Measurements from ENCODE around the gene C17orf107. TPM values are rescaled to one million over a fixed set of nuclear protein-coding genes. Genes with fewer than 3 reads are reported as not detected.

C17orf107 gene
- total RNA-seq, 1 experiment from 2014 or later: 1.7 TPM

DNA sequence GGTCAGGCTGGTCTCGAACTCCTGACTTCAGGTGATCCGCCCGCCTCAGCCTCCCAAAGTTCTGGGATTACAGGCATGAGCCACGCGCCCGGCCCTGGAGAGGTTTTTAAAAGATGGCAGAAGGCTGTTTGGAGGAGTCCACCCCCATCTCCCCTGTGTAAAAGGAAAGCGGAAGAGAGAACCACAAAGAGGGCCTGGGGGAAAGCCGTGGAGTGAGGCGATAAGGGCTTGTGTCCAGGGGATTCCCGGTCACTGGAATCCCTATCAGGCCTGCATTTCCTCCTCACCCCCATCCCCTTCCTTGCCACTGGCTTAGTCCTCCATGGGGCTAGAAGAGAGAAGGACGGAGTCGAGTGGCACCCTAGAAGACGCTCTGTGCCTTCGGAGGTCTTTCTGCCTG is 32.6 kb downstream of the C17orf107 start, which contains the start of gene GP1BA:
GP1BA (plus strand) TSS at position 315 of the 400 bp plus-strand sequence. CDS start 328 bp downstream, outside the sequence.
- no TSS peak for BruUV-seq (replicated peaks)
- Histone ChIP-seq H3K4me1 (ENCODE audit: control insufficient read depth in 1 of 2, insufficient read depth in 2 of 2, low read length in 2 of 2) (peaks cover 8 to 9% of the 10 kb centered on the region in 2 experiments), H3K4me2 (ENCODE audit: low read length) (no peak within 1 kb of the TSS), H3K9me3 (ENCODE audit: control insufficient read depth in 1 of 2, insufficient read depth in 1 of 2, low read depth in 1 of 2, low read length in 2 of 2) (no peaks in the 10 kb centered on the region), H3K9ac (ENCODE audit: low read length) (no peak within 1 kb of the TSS), H3K9me2 (ENCODE audit: insufficient read depth) (no peaks in the 10 kb centered on the region), H4K20me1 (ENCODE audit: insufficient read depth) (no peaks in the 10 kb centered on the region), H2AFZ (ENCODE audit: low read depth, low read length, poor library complexity, severe bottlenecking) (no peak within 1 kb of the TSS), H3K27me3 (ENCODE audit: insufficient read depth, low read length) (no peaks in the 10 kb centered on the region), H3K4me3 (replicated peaks in 1 of 2; ENCODE audit: low read depth in 1 of 2, low read length in 2 of 2) (no peak within 1 kb of the TSS), H3K36me3 (ENCODE audit: control insufficient read depth in 1 of 2, insufficient read depth in 2 of 2, low read length in 2 of 2) (peaks cover 0 to 3% of the 10 kb centered on the region in 2 experiments; a peak in 1 of 4 replicates), H3K27ac (ENCODE audit: low read depth, low read length) (no peak within 1 kb of the TSS), H3K79me2 (ENCODE audit: insufficient read depth, low read length) (no peaks in the 10 kb centered on the region; the same call in 1 of the 2 replicates)
- intact Hi-C loops (cut with micrococcal nuclease): no loop called here
- ChIA-PET RAD21 (ENCODE audit: low non-redundant PET in 1 of 2, low total read pairs in 2 of 2, uncharacterized antibody in 2 of 2, unreplicated experiment in 2 of 2) (no interaction called here), CTCF (no interaction called here), POLR2A (no interaction called here)
- DNase-seq (ENCODE audit: low read depth, low spot score): no peak
- TF ChIP-seq, protein P1, sequence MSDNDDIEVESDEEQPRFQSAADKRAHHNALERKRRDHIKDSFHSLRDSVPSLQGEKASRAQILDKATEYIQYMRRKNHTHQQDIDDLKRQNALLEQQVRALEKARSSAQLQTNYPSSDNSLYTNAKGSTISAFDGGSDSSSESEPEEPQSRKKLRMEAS (IDR thresholded peaks at IDR 0.05): no peak
- TF ChIP-seq, protein P2, sequence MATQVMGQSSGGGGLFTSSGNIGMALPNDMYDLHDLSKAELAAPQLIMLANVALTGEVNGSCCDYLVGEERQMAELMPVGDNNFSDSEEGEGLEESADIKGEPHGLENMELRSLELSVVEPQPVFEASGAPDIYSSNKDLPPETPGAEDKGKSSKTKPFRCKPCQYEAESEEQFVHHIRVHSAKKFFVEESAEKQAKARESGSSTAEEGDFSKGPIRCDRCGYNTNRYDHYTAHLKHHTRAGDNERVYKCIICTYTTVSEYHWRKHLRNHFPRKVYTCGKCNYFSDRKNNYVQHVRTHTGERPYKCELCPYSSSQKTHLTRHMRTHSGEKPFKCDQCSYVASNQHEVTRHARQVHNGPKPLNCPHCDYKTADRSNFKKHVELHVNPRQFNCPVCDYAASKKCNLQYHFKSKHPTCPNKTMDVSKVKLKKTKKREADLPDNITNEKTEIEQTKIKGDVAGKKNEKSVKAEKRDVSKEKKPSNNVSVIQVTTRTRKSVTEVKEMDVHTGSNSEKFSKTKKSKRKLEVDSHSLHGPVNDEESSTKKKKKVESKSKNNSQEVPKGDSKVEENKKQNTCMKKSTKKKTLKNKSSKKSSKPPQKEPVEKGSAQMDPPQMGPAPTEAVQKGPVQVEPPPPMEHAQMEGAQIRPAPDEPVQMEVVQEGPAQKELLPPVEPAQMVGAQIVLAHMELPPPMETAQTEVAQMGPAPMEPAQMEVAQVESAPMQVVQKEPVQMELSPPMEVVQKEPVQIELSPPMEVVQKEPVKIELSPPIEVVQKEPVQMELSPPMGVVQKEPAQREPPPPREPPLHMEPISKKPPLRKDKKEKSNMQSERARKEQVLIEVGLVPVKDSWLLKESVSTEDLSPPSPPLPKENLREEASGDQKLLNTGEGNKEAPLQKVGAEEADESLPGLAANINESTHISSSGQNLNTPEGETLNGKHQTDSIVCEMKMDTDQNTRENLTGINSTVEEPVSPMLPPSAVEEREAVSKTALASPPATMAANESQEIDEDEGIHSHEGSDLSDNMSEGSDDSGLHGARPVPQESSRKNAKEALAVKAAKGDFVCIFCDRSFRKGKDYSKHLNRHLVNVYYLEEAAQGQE (IDR thresholded peaks at IDR 0.05; ENCODE audit: low read depth): no peak
- TF ChIP-seq SP1 (IDR thresholded peaks at IDR 0.05; ENCODE audit: low read depth) (no peak), ZFX (IDR thresholded peaks at IDR 0.05) (no peak), YY1 (IDR thresholded peaks at IDR 0.05; ENCODE audit: extremely low read depth, insufficient replicate concordance, low read depth, low read length) (no peak), POLR2AphosphoS5 (IDR thresholded peaks at IDR 0.05; ENCODE audit: low read depth, low read length) (no peak), TCF7L2 (IDR thresholded peaks at IDR 0.05; ENCODE audit: borderline replicate concordance, extremely low read depth, insufficient read depth, insufficient read length) (no peak), JUND (IDR thresholded peaks at IDR 0.05) (no peak), CEBPB (IDR thresholded peaks at IDR 0.05; ENCODE audit: low read depth) (no peak), ZNF274 (IDR thresholded peaks at IDR 0.05; ENCODE audit: low read depth, low read length) (no peak), FOSL1 (IDR thresholded peaks at IDR 0.05; ENCODE audit: low read depth) (no peak), ELF1 (IDR thresholded peaks at IDR 0.05; ENCODE audit: borderline replicate concordance, low read depth) (no peak), EZH2phosphoT487 (IDR thresholded peaks at IDR 0.05; ENCODE audit: borderline replicate concordance) (no peak)
- TF ChIP-seq, protein P3, sequence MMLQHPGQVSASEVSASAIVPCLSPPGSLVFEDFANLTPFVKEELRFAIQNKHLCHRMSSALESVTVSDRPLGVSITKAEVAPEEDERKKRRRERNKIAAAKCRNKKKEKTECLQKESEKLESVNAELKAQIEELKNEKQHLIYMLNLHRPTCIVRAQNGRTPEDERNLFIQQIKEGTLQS (IDR thresholded peaks at IDR 0.05): no peak
- ATAC-seq: no peak
